K562 (cell line): ENCODE measurements around the gene LAMA3. TPM values are rescaled to one million over a fixed set of nuclear protein-coding genes. Genes with fewer than 3 reads are reported as not detected.

Source experiments
- ATAC-seq: fragments of 200-7000 bp; cut with Tn5 transposase; 3 replicates; pipeline ENCODE4 v1.9.1; 2020; ENCODE audit warnings: moderate library complexity
- BruUV-seq: library from RNA; stranded (reverse); fragments of 400-500 nt; replicated peaks from 2 replicates; lab custom pipeline; 2021; lab: Mats Ljungman, UMichigan
- CTCF ChIA-PET: fragments of 300-600 bp; formaldehyde crosslinking; extraction: SDS; loops from one replicate; lab custom pipeline; 2021; ENCODE audit warnings: low intra/inter-chr PET ratio; lab: Yijun Ruan, JAX
- POLR2A ChIA-PET: fragments of 300-600, 350-650 bp; sonication (Branson Sonifier 250); formaldehyde crosslinking; extraction: SDS; loops from one replicate; lab custom pipeline; 2021; ENCODE audit warnings: antibody characterized with exemption, inconsistent platforms; lab: Yijun Ruan, JAX
- DNase-seq, 4 experiments: peaks; one replicate each; pipeline versions ENCODE4 v3.0.0 to v3.0.0-alpha.2; 2011 to 2018; ENCODE audit warnings: low spot score in 3 of 4, mixed read lengths in 3 of 4; ENCODE audit errors: extremely low read depth in 1 of 4
- FAIRE-seq: peaks from 2 replicates; lab custom pipeline; 2011; peaks lifted over from hg19 to GRCh38; lab: Jason Lieb, UNC
- H2AFZ ChIP-seq: 2 replicates; pipeline ENCODE4 v1.6.0; 2011; ENCODE audit warnings: low read depth, low read length, control low read depth, inconsistent platforms
- H3K27ac ChIP-seq: fragments of 200-600 bp; 3 replicates; pipeline ENCODE4 v1.8.0; 2011; ENCODE audit warnings: low read depth, mild to moderate bottlenecking, control low read depth, inconsistent platforms, low read length, moderate library complexity, mixed read lengths; ENCODE audit errors: extremely low read depth
- H3K27me3 ChIP-seq, 2 experiments: fragments of 300-600 bp in 1 of 2; 2 replicates in 1 of 2; 3 replicates in 1 of 2; pipeline versions ENCODE4 v1.6.0 to v1.8.0; 2011; ENCODE audit warnings: inconsistent platforms in 2 of 2, low read length in 2 of 2, mild to moderate bottlenecking in 1 of 2, mixed read lengths in 1 of 2, moderate library complexity in 1 of 2; ENCODE audit not compliant: control insufficient read depth in 2 of 2, insufficient read depth in 2 of 2
- H3K36me3 ChIP-seq: fragments of 300-600 bp; 3 replicates; pipeline ENCODE4 v1.8.0; 2011; ENCODE audit warnings: mild to moderate bottlenecking, low read length, inconsistent platforms; ENCODE audit not compliant: control insufficient read depth, insufficient read depth
- H3K4me1 ChIP-seq, 2 experiments: fragments of 200-600 bp in 1 of 2; replicated peaks in 1 of 2; 2 replicates in 1 of 2; 3 replicates in 1 of 2; pipeline versions ENCODE4 v1.5.1 to v1.8.0; 2011; ENCODE audit warnings: inconsistent platforms in 2 of 2, low read length in 2 of 2, mild to moderate bottlenecking in 1 of 2, mixed read lengths in 1 of 2, moderate library complexity in 1 of 2; ENCODE audit not compliant: control insufficient read depth in 2 of 2, insufficient read depth in 2 of 2
- H3K4me2 ChIP-seq: 2 replicates; pipeline ENCODE4 v1.6.1; 2011; ENCODE audit warnings: low read length, control low read depth, inconsistent platforms, mixed read lengths; ENCODE audit not compliant: insufficient read depth
- H3K4me3 ChIP-seq: fragments of 200-600 bp; sonication (generic), shearing (Covaris generic); 2 replicates; pipeline ENCODE4 v1.5.1; 2016; ENCODE audit warnings: control low read depth, inconsistent platforms
- H3K79me2 ChIP-seq: fragments of 200-600 bp; 3 replicates; pipeline ENCODE4 v1.8.0; 2011; ENCODE audit warnings: low read length, inconsistent platforms; ENCODE audit not compliant: control insufficient read depth, insufficient read depth
- H3K9ac ChIP-seq, 2 experiments: 2 replicates each; pipeline versions ENCODE4 v1.6.0 to v1.6.1; 2011; ENCODE audit warnings: low read depth in 2 of 2, low read length in 2 of 2, control low read depth in 1 of 2, inconsistent platforms in 1 of 2, mild to moderate bottlenecking in 1 of 2, mixed read lengths in 1 of 2; ENCODE audit not compliant: insufficient read depth in 1 of 2
- H3K9me1 ChIP-seq: one replicate; pipeline ENCODE4 v1.6.0; 2011; ENCODE audit warnings: inconsistent platforms, mild to moderate bottlenecking, low read length, moderate library complexity; ENCODE audit not compliant: control insufficient read depth, insufficient read depth
- H3K9me3 ChIP-seq: replicated peaks from 2 replicates; pipeline ENCODE4 v1.5.1; 2011; ENCODE audit warnings: low read depth, low read length, inconsistent platforms; ENCODE audit not compliant: control insufficient read depth, insufficient read depth
- H4K20me1 ChIP-seq: replicated peaks from 2 replicates; pipeline ENCODE4 v1.6.1; 2011; ENCODE audit warnings: low read length, inconsistent platforms, mixed read lengths; ENCODE audit not compliant: control insufficient read depth, insufficient read depth
- ATF1 ChIP-seq, 2 experiments: fragments of 450-650 bp in 1 of 2; IDR thresholded peaks; 2 replicates each; pipeline ENCODE4 v1.6.1; 2016; ENCODE audit warnings: missing compliant biosample characterization in 1 of 2, missing genetic modification characterization in 1 of 2
- BRD4 ChIP-seq: fragments of 200-600 bp; sonication (generic); IDR thresholded peaks from 2 replicates; pipeline ENCODE4 v1.6.1; 2017; ENCODE audit warnings: inconsistent platforms
- CREM ChIP-seq: IDR thresholded peaks from 2 replicates; pipeline ENCODE4 v1.6.1; 2014; ENCODE audit warnings: antibody characterized with exemption, low read depth
- MTA1 ChIP-seq: fragments of 450-650 bp; IDR thresholded peaks from 2 replicates; pipeline ENCODE4 v1.6.1; 2017; ENCODE audit warnings: borderline replicate concordance
- PHB ChIP-seq: fragments of 250-450 bp; sonication (Bioruptor Pico); IDR thresholded peaks from 2 replicates; pipeline ENCODE4 v1.5.0; 2021
- TAF7 ChIP-seq: fragments of 450-650 bp; IDR thresholded peaks from 2 replicates; pipeline ENCODE4 v1.6.1; 2016; ENCODE audit warnings: missing genetic modification characterization, missing compliant biosample characterization
- TEAD4 ChIP-seq, 2 experiments: sonication (generic) in 1 of 2; formaldehyde crosslinking in 1 of 2; IDR thresholded peaks; 2 replicates each; pipeline versions ENCODE4 v1.6.1 to v1.8.0; 2012 to 2022; ENCODE audit warnings: borderline replicate concordance in 1 of 2, inconsistent platforms in 1 of 2, low read length in 1 of 2, mild to moderate bottlenecking in 1 of 2, missing genetic modification reagents in 1 of 2
- TSHZ1 ChIP-seq: fragments of 250-450 bp; sonication (Bioruptor Pico); IDR thresholded peaks from 2 replicates; pipeline ENCODE4 v1.4.0; 2020; ENCODE audit warnings: mild to moderate bottlenecking, moderate library complexity
- ZC3H8 ChIP-seq: fragments of 450-650 bp; IDR thresholded peaks from 2 replicates; pipeline ENCODE4 v1.6.1; 2017
- ZNF592 ChIP-seq: fragments of 450-650 bp; IDR thresholded peaks from 2 replicates; pipeline ENCODE4 v1.6.1; 2017; ENCODE audit warnings: antibody characterized with exemption, mild to moderate bottlenecking
- ZNF644 ChIP-seq: fragments of 200-800 bp; sonication (Bioruptor generic); IDR thresholded peaks from 2 replicates; pipeline ENCODE4 v1.6.1; 2016; ENCODE audit warnings: low read depth, missing genetic modification characterization, missing compliant biosample characterization
- ZNF707 ChIP-seq: fragments of 250-450 bp; sonication (Bioruptor Pico); conservative IDR thresholded peaks from 2 replicates; pipeline ENCODE4 v1.8.0; 2022; ENCODE audit warnings: inconsistent platforms, mild to moderate bottlenecking, moderate library complexity
- ZNF740 ChIP-seq, 3 experiments: fragments of 200-800 bp in 1 of 3; sonication (Bioruptor generic) in 1 of 3; sonication (generic) in 1 of 3; formaldehyde crosslinking in 1 of 3; IDR thresholded peaks; 2 replicates each; pipeline versions ENCODE4 v1.6.1 to v1.8.0; 2016 to 2022; ENCODE audit warnings: mild to moderate bottlenecking in 2 of 3, missing compliant biosample characterization in 2 of 3, missing genetic modification characterization in 2 of 3, missing genetic modification reagents in 1 of 3
- ZNF778 ChIP-seq: fragments of 450-650 bp; formaldehyde crosslinking; IDR thresholded peaks from 2 replicates; pipeline ENCODE4 v1.4.0; 2020; ENCODE audit warnings: mild to moderate bottlenecking, moderate library complexity
- WGBS: fragments of 100-300 bp; shearing (Covaris generic); methylation state at CpG from one replicate; pipeline ENCODE4 v1.1.6; 2016; ENCODE audit warnings: low coverage, mixed read lengths; ENCODE audit not compliant: insufficient coverage; ENCODE audit errors: missing lambda C conversion rate; 5-methylcytosine and 5-hydroxymethylcytosine counted together
- in situ Hi-C: fragments of 300-500 bp; cut with MboI; formaldehyde crosslinking; loops from 4 replicates; pipeline ENCODE4 v1.15.0; 2018; ENCODE audit warnings: inconsistent platforms, mixed read lengths
- intact Hi-C: fragments of 100-400 bp; cut with micrococcal nuclease; formaldehyde crosslinking; loops from 2 replicates; pipeline ENCODE4 v1.14.2; 2022
- polyA plus RNA-seq, 8 experiments: library from polyadenylated mRNA; depleted of rRNA in 4 of 8; stranded (reverse) in 5 of 8; unstranded in 3 of 8; fragments of >200 nt; fragmentation: Nextera tagmentation in 2 of 8; fragmentation: Illumina TruSeq in 1 of 8; extraction: Ambion mirVana in 2 of 8; extraction: Trizol in 1 of 8; gene quantifications; 2 replicates each; pipeline versions ENCODE4 v1.2.1 to v1.2.3, GENCODE V29; 2011 to 2014; ENCODE audit warnings: inconsistent platforms in 1 of 8, missing spikeins in 1 of 8
- total RNA-seq, 7 experiments: library from RNA; depleted of rRNA in 6 of 7; stranded (reverse); fragments of >200 nt in 6 of 7; fragmentation: Illumina TruSeq in 2 of 7; extraction: Trizol in 2 of 7; gene quantifications; 2 replicates each; pipeline versions ENCODE4 v1.2.1 to v1.2.3, GENCODE V29; 2011 to 2021; ENCODE audit warnings: low replicate concordance in 1 of 7

Gene LAMA3
- total and polyA plus RNA-seq, 9 of the 15 experiments (the other 6 are each of a cell fraction or from before 2014, with no cell fraction given), result 0.07 TPM; not detected in 8

GRCh38 chr18:23887035-23887434 is 197.8 kb downstream of the LAMA3 start:
- no peaks in the 10 kb centered on the region for H3K9me1 ChIP-seq
- H3K9ac ChIP-seq, result no peak overlapping the region
- H2AFZ ChIP-seq, result no peak overlapping the region
- no peak overlapping the region for H3K27ac ChIP-seq
- no peak for ATAC-seq
- ChIA-PET CTCF (no interaction called here), POLR2A (interaction anchor here (0.6 kb wide), 1 partner anchor 179 kb away, joined by 3 read pairs; no protein-coding TSS in a partner anchor)
- no peaks in the 10 kb centered on the region for H4K20me1 ChIP-seq
- in situ Hi-C loops (no loop called here), intact Hi-C loops (no loop called here)
- no peak overlapping the region for H3K4me2 ChIP-seq
- H3K79me2 ChIP-seq, result no peaks in the 10 kb centered on the region
- H3K4me1 ChIP-seq, result no peaks in the 10 kb centered on the region
- FAIRE-seq, result no peak
- no TSS peak for BruUV-seq
- no peaks in the 10 kb centered on the region for H3K36me3 ChIP-seq
- no peak for DNase-seq
- no peak for TF ChIP-seq ZNF707
- TF ChIP-seq MTA1, result no peak
- TF ChIP-seq TAF7 (tag), result no peak
- TF ChIP-seq ATF1 (CRISPR knock-in tag; IDR thresholded peaks at IDR 0.05), result no peak
- TF ChIP-seq ATF1 (tag; IDR thresholded peaks at IDR 0.05), result no peak
- no peak for TF ChIP-seq PHB
- no peak for TF ChIP-seq TSHZ1 (CRISPR knock-in tag)
- TF ChIP-seq ZNF644 (tag), result no peak
- TF ChIP-seq TEAD4 (IDR thresholded peaks at IDR 0.05; ENCODE audit: low read length), result no peak
- no peak for TF ChIP-seq TEAD4 (CRISPR knock-in tag; IDR thresholded peaks at IDR 0.05; ENCODE audit: borderline replicate concordance)
- no peak for TF ChIP-seq ZNF778 (CRISPR knock-in tag)
- TF ChIP-seq ZNF740 (CRISPR knock-in tag; IDR thresholded peaks at IDR 0.05), result no peak
- no peak for TF ChIP-seq ZNF740 (tag; IDR thresholded peaks at IDR 0.05)
- TF ChIP-seq ZNF592, result no peak
- TF ChIP-seq ZC3H8, result no peak
- TF ChIP-seq BRD4, result no peak
- no peak for TF ChIP-seq CREM
- no peaks in the 10 kb centered on the region; a peak in 1 of 5 replicates for H3K27me3 ChIP-seq
- no peaks in the 10 kb centered on the region for H3K9me3 ChIP-seq
- H3K4me3 ChIP-seq, result no peak overlapping the region
- WGBS, result 0% methylated on average over 3 of the region's 3 CpGs
